Caco-2 (cell line): Measurements from ENCODE around the gene BNIP2. TPM values are rescaled to one million over a fixed set of nuclear protein-coding genes. Genes with fewer than 3 reads are reported as not detected.

Experiments
- BruUV-seq: library from RNA; stranded (reverse); fragments of 400-500 nt; replicated peaks from 2 replicates; lab custom pipeline; 2021; lab: Mats Ljungman, UMichigan
- CTCF ChIA-PET: fragments of 300-600 bp; sonication (Branson Sonifier 250); formaldehyde crosslinking; loops from one replicate; lab custom pipeline; 2022; ENCODE audit warnings: antibody characterized with exemption; lab: Charles Lee
- POLR2A ChIA-PET: fragments of 300-600 bp; sonication (Branson Sonifier 250); formaldehyde crosslinking; loops from one replicate; lab custom pipeline; 2022; ENCODE audit warnings: antibody characterized with exemption; lab: Charles Lee
- DNase-seq, 2 experiments: peaks; one replicate each; pipeline versions ENCODE4 v3.0.0 to v3.0.0-alpha.2; 2020 to 2022
- H3K27me3 ChIP-seq: replicated peaks from 2 replicates; pipeline ENCODE4 v1.6.0; 2011; ENCODE audit warnings: low read length; ENCODE audit not compliant: control insufficient read depth, insufficient read depth
- H3K36me3 ChIP-seq: 2 replicates; pipeline ENCODE4 v1.5.1; 2011; ENCODE audit warnings: low read length; ENCODE audit not compliant: control insufficient read depth, insufficient read depth
- H3K4me1 ChIP-seq: fragments of 250-450 bp; sonication (Bioruptor Pico); 2 replicates; pipeline ENCODE4 v1.5.1; 2020; ENCODE audit warnings: mild to moderate bottlenecking
- H3K4me3 ChIP-seq: 2 replicates; pipeline ENCODE4 v1.5.1; 2011; ENCODE audit warnings: low read depth, mild to moderate bottlenecking, control low read depth, low read length
- H3K9me3 ChIP-seq: fragments of 250-450 bp; sonication (Bioruptor Pico); 2 replicates; pipeline ENCODE4 v1.5.1; 2020; ENCODE audit warnings: mild to moderate bottlenecking, moderate library complexity
- H3K27ac Mint-ChIP-seq: one replicate; pipeline ENCODE4 v1.8.0; 2022; ENCODE audit warnings: mixed read lengths; ENCODE audit not compliant: unreplicated experiment
- H3K27me3 Mint-ChIP-seq: one replicate; pipeline ENCODE4 v1.8.0; 2022; ENCODE audit warnings: mixed read lengths; ENCODE audit not compliant: insufficient read depth, unreplicated experiment
- H3K36me3 Mint-ChIP-seq: one replicate; pipeline ENCODE4 v1.8.0; 2022; ENCODE audit warnings: mild to moderate bottlenecking, mixed read lengths; ENCODE audit not compliant: insufficient read depth, unreplicated experiment
- H3K4me1 Mint-ChIP-seq: one replicate; pipeline ENCODE4 v1.8.0; 2022; ENCODE audit warnings: low read depth, mixed read lengths; ENCODE audit not compliant: unreplicated experiment
- H3K4me3 Mint-ChIP-seq: one replicate; pipeline ENCODE4 v1.8.0; 2022; ENCODE audit warnings: mild to moderate bottlenecking, moderate library complexity, mixed read lengths; ENCODE audit not compliant: unreplicated experiment
- H3K9me3 Mint-ChIP-seq: one replicate; pipeline ENCODE4 v1.8.0; 2022; ENCODE audit warnings: mixed read lengths; ENCODE audit not compliant: unreplicated experiment
- intact Hi-C: fragments of 100-400 bp; cut with micrococcal nuclease; formaldehyde crosslinking; loops from one replicate; pipeline ENCODE4 v1.10.0; 2022; ENCODE audit not compliant: unreplicated experiment
- total RNA-seq: library from RNA; stranded (reverse); gene quantifications from 2 replicates; pipeline ENCODE4 v1.2.3, GENCODE V29; 2022
- TF ChIP-seq, protein P1 (sequence below), 2 experiments: fragments of 200-600 bp in 1 of 2; IDR thresholded peaks; 1 replicate in 1 of 2; 2 replicates in 1 of 2; pipeline versions ENCODE4 v1.5.1 to v1.8.0; 2011 to 2022; ENCODE audit warnings: antibody characterized with exemption in 1 of 2, control low read depth in 1 of 2, inconsistent platforms in 1 of 2, low read depth in 1 of 2, low read length in 1 of 2, mild to moderate bottlenecking in 1 of 2, moderate library complexity in 1 of 2; ENCODE audit not compliant: insufficient read depth in 1 of 2, severe bottlenecking in 1 of 2, unreplicated experiment in 1 of 2

The BNIP2 gene
- total RNA-seq, 1 experiment from 2014 or later = 54.0 TPM

DNA sequence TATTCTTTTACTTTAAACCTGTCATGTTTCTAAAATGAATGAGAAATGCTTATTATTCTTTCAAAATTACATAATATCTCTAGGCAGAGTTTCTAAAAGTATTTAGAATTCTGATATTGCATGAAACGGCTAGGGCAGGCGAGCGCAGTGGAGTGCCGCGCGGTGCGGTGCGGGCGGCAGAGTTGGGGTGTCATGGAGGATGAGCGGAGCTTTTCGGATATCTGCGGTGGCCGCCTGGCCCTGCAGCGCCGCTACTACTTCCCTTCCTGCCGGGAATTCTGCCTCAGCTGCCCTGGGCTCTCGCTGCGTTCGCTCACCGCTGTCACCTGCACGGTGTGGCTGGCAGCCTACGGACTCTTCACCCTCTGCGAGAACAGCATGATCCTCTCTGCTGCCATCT is 12.6 kb downstream of the BNIP2 start:
- POLR2A ChIA-PET = no interaction called here
- H3K36me3 ChIP-seq = peaks cover 1% of the 10 kb centered on the region
- no peaks in the 10 kb centered on the region for H3K4me1 Mint-ChIP-seq

DNA sequence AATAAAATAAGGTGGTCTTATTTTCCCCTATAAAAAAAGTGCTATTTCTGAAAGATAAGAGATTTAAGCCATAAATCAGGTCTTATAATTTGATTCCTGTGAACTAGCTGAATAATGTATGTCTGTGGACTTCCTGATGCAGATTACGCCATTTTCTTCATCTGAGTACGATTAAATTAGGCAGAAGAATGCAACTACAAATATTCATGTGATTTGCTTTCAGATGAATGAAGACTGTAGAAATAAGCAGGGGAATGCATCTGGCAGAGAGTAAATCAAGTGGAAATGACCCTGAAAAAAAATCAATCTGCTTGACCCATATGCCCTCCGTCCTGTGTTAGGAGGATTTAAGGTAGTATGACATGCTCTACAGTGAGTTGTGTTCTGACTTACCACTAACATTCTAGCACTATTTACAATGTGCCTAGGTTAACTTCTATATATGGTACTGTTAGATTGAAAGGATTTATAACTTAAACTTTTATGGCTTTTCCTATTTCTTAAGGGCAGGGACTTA is 14.7 kb downstream of the BNIP2 start:
- Histone ChIP-seq H3K4me1 (no peaks in the 10 kb centered on the region), H3K4me3 (no peak overlapping the region), H3K9me3 (no peaks in the 10 kb centered on the region), H3K27me3 (no peaks in the 10 kb centered on the region), H3K36me3 (peaks cover 1% of the 10 kb centered on the region)
- intact Hi-C loops = no loop called here
- TF ChIP-seq, protein P1, sequence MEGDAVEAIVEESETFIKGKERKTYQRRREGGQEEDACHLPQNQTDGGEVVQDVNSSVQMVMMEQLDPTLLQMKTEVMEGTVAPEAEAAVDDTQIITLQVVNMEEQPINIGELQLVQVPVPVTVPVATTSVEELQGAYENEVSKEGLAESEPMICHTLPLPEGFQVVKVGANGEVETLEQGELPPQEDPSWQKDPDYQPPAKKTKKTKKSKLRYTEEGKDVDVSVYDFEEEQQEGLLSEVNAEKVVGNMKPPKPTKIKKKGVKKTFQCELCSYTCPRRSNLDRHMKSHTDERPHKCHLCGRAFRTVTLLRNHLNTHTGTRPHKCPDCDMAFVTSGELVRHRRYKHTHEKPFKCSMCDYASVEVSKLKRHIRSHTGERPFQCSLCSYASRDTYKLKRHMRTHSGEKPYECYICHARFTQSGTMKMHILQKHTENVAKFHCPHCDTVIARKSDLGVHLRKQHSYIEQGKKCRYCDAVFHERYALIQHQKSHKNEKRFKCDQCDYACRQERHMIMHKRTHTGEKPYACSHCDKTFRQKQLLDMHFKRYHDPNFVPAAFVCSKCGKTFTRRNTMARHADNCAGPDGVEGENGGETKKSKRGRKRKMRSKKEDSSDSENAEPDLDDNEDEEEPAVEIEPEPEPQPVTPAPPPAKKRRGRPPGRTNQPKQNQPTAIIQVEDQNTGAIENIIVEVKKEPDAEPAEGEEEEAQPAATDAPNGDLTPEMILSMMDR (IDR thresholded peaks at IDR 0.05; ENCODE audit: insufficient read depth in 1 of 2, low read depth in 1 of 2, low read length in 1 of 2, severe bottlenecking in 1 of 2, unreplicated experiment in 1 of 2) = no peak
- peaks cover 87% of the 10 kb centered on the region for H3K36me3 Mint-ChIP-seq
- POLR2A ChIA-PET = no interaction called here
- no peak overlapping the region for H3K4me3 Mint-ChIP-seq
- CTCF ChIA-PET = no interaction called here
- no peaks in the 10 kb centered on the region for H3K27me3 Mint-ChIP-seq
- H3K4me1 Mint-ChIP-seq = no peaks in the 10 kb centered on the region
- BruUV-seq = no TSS peak
- no peak for DNase-seq
- no peak overlapping the region for H3K27ac Mint-ChIP-seq
- H3K9me3 Mint-ChIP-seq = no peaks in the 10 kb centered on the region

More for the DNA sequence above, 12.6 kb downstream of the BNIP2 start:
- Histone ChIP-seq H3K4me1 (no peaks in the 10 kb centered on the region), H3K27me3 (no peaks in the 10 kb centered on the region), H3K9me3 (no peaks in the 10 kb centered on the region), H3K4me3 (no peak overlapping the region)
- peaks cover 90% of the 10 kb centered on the region for H3K36me3 Mint-ChIP-seq
- H3K27ac Mint-ChIP-seq = no peak overlapping the region
- TF ChIP-seq, protein P1 (IDR thresholded peaks at IDR 0.05; ENCODE audit: insufficient read depth in 1 of 2, low read depth in 1 of 2, low read length in 1 of 2, severe bottlenecking in 1 of 2, unreplicated experiment in 1 of 2) = no peak
- no peak overlapping the region for H3K4me3 Mint-ChIP-seq
- no peak for DNase-seq
- H3K27me3 Mint-ChIP-seq = no peaks in the 10 kb centered on the region
- BruUV-seq = no TSS peak
- intact Hi-C loops = no loop called here
- CTCF ChIA-PET = no interaction called here
- H3K9me3 Mint-ChIP-seq = no peaks in the 10 kb centered on the region

DNA sequence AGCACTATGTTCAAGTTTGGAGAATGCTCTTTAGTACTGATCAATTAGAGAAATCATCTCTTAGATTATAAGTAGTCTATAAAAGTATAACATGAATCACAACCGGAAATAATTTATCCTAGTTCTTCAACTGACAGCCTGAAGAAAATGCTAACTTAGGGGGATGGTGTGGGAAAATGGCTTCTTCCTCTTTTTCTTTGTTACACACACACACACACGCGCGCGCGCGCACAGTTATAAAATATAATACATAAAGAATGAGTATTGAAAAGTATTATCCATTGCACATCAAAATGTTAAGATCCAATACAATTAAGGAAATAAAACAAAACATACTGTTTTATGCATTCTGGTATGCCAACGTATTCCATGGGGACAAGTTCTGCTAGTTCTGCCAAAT is 20.6 kb downstream of the BNIP2 start:
- TF ChIP-seq, protein P1 (IDR thresholded peaks at IDR 0.05; ENCODE audit: insufficient read depth in 1 of 2, low read depth in 1 of 2, low read length in 1 of 2, severe bottlenecking in 1 of 2, unreplicated experiment in 1 of 2) = no peak
- POLR2A ChIA-PET = no interaction called here
- Mint-ChIP-seq H3K36me3 (peaks cover 49% of the 10 kb centered on the region), H3K4me1 (no peaks in the 10 kb centered on the region), H3K4me3 (no peak overlapping the region), H3K27ac (no peak overlapping the region), H3K9me3 (no peaks in the 10 kb centered on the region), H3K27me3 (no peaks in the 10 kb centered on the region)
- CTCF ChIA-PET = no interaction called here
- intact Hi-C loops = no loop called here
- H3K27me3 ChIP-seq = no peaks in the 10 kb centered on the region
- DNase-seq = no peak
- H3K4me1 ChIP-seq = no peaks in the 10 kb centered on the region
- peaks cover 1% of the 10 kb centered on the region; the same call in 1 of the 2 replicates for H3K36me3 ChIP-seq
- no TSS peak for BruUV-seq
- no peak overlapping the region for H3K4me3 ChIP-seq
- no peaks in the 10 kb centered on the region for H3K9me3 ChIP-seq
